Right renal cortex interstitium (tissue), 3 donors: ENCODE results near the gene STPG3. TPM values are rescaled to one million over a fixed set of nuclear protein-coding genes. Genes with fewer than 3 reads are reported as not detected.
A peak's percentile ranks its signal among the peaks of the same experiment; 100 is the strongest.
"Not testable (repeated sequence)": the region's sequence is repeated elsewhere in the genome, so short reads cannot be mapped to it uniquely, and the experiment has no call there.

ENCODE experiments used
- DNase-seq, 3 donors: peaks; one replicate each; pipeline ENCODE4 v3.0.0-alpha.2; 2013; ENCODE audit warnings: low read depth in 3 of 3, low spot score in 2 of 3
- polyA plus RNA-seq, 3 donors: library from polyadenylated mRNA; unstranded; fragments of 120-200 nt; gene quantifications; one replicate each; pipeline ENCODE4 v1.2.1, GENCODE V29; 2013; ENCODE audit not compliant: insufficient read length in 3 of 3

The STPG3 gene
- polyA plus RNA-seq, 3 donors: 0.75 to 1.6 (median 1.1) TPM

GRCh38 chr9:137232510-137232909, 18.6 kb upstream of the STPG3 start:
- no peak for DNase-seq

GRCh38 chr9:137233143-137233980, 17.7 kb upstream of the STPG3 start:
- DNase-seq: no peak

- no peak for DNase-seq
These were observed 16.9 kb upstream of the STPG3 start for GRCh38 chr9:137234055-137234697.

- no peak for DNase-seq
These were observed 16.2 kb upstream of the STPG3 start for GRCh38 chr9:137234758-137235423.

GRCh38 chr9:137235424-137236237, 15.5 kb upstream of the STPG3 start:
- no peak for DNase-seq

GRCh38 chr9:137236238-137236935, 14.7 kb upstream of the STPG3 start:
- DNase-seq: peak in 2 of 3 donors; percentile 66 to 71

GRCh38 chr9:137236936-137237421, 14.1 kb upstream of the STPG3 start:
- DNase-seq: no peak

- DNase-seq: no peak
These were observed 13.0 kb upstream of the STPG3 start for GRCh38 chr9:137237759-137238726.

- not testable (repeated sequence) for DNase-seq
These were observed 11.4 kb upstream of the STPG3 start for GRCh38 chr9:137239541-137240200.

GRCh38 chr9:137240318-137240840, 10.7 kb upstream of the STPG3 start:
- DNase-seq: peak in 1 of 3 donors; percentile 60

- DNase-seq: peak; percentile 97 to 99 (median 98)
These were observed 10.1 kb upstream of the STPG3 start, which contains the start of gene TUBB4B for GRCh38 chr9:137240841-137241489. Gene TUBB4B (plus strand): TSS chr9:137241287. CDS start chr9:137241361, 74 bp downstream.

- DNase-seq: no peak
These were observed 9.4 kb upstream of the STPG3 start for GRCh38 chr9:137241490-137242268.

GRCh38 chr9:137242269-137243203, 8.6 kb upstream of the STPG3 start:
- no peak for DNase-seq

- DNase-seq: not testable (repeated sequence)
These were observed 7.8 kb upstream of the STPG3 start for GRCh38 chr9:137243266-137243625.
